CD4-positive, alpha-beta T cell (primary cell): Measurements from ENCODE around the gene ACER3. TPM values are rescaled to one million over a fixed set of nuclear protein-coding genes. Genes with fewer than 3 reads are reported as not detected.

Source experiments
- ATAC-seq: fragments of 200-7000 bp; cut with Tn5 transposase; one replicate; pipeline ENCODE4 v1.10.0; 2022; ENCODE audit warnings: mild to moderate bottlenecking; ENCODE audit not compliant: poor library complexity
- CTCF ChIA-PET: fragments of 350-600 bp; sonication (Branson Sonifier 250); formaldehyde crosslinking; loops from one replicate; lab custom pipeline; 2021; ENCODE audit warnings: antibody characterized with exemption, inconsistent platforms; lab: Charles Lee
- POLR2A ChIA-PET: fragments of 350-600 bp; sonication (Branson Sonifier 250); formaldehyde crosslinking; loops from one replicate; lab custom pipeline; 2021; ENCODE audit warnings: antibody characterized with exemption, inconsistent platforms; lab: Charles Lee
- DNase-seq, 14 experiments: peaks; one replicate each; pipeline ENCODE4 v3.0.0-alpha.2; 2013 to 2020; ENCODE audit warnings: mixed read lengths in 2 of 14
- H3K27ac ChIP-seq, 2 donors: one replicate each; pipeline versions ENCODE4 v1.5.1 to v1.7.0; 2013; ENCODE audit warnings: low read length in 2 of 2, low read depth in 1 of 2, mild to moderate bottlenecking in 1 of 2
- H3K27me3 ChIP-seq, 2 experiments: 1 replicate in 1 of 2; 2 replicates in 1 of 2; pipeline versions ENCODE4 v1.6.1 to v1.7.0; 2013; ENCODE audit warnings: low read length in 2 of 2, control low read depth in 1 of 2, mild to moderate bottlenecking in 1 of 2, moderate library complexity in 1 of 2; ENCODE audit not compliant: insufficient read depth in 2 of 2, control insufficient read depth in 1 of 2
- H3K36me3 ChIP-seq: one replicate; pipeline ENCODE4 v1.6.1; 2013; ENCODE audit warnings: low read length, control low read depth; ENCODE audit not compliant: insufficient read depth
- H3K4me1 ChIP-seq: one replicate; pipeline ENCODE4 v1.6.1; 2013; ENCODE audit warnings: low read length, control low read depth; ENCODE audit not compliant: insufficient read depth
- H3K4me3 ChIP-seq: one replicate; pipeline ENCODE4 v1.5.1; 2013; ENCODE audit warnings: mild to moderate bottlenecking, low read length, moderate library complexity
- H3K9me3 ChIP-seq, 2 experiments: 1 replicate in 1 of 2; 2 replicates in 1 of 2; pipeline versions ENCODE4 v1.6.1 to v1.7.0; 2013; ENCODE audit warnings: low read length in 2 of 2, mild to moderate bottlenecking in 2 of 2, control low read depth in 1 of 2, moderate library complexity in 1 of 2; ENCODE audit not compliant: control insufficient read depth in 1 of 2, insufficient read depth in 1 of 2
- H3K27ac Mint-ChIP-seq: one replicate; pipeline ENCODE4 v1.8.0; 2020; ENCODE audit warnings: mixed read lengths
- H3K27me3 Mint-ChIP-seq: one replicate; pipeline ENCODE4 v1.8.0; 2021; ENCODE audit warnings: mixed read lengths
- H3K36me3 Mint-ChIP-seq: one replicate; pipeline ENCODE4 v1.8.0; 2021; ENCODE audit warnings: low read depth, mixed read lengths
- H3K4me1 Mint-ChIP-seq: one replicate; pipeline ENCODE4 v1.8.0; 2021; ENCODE audit warnings: low read depth, mixed read lengths
- H3K4me3 Mint-ChIP-seq: one replicate; pipeline ENCODE4 v1.8.0; 2020; ENCODE audit warnings: mild to moderate bottlenecking, mixed read lengths
- H3K9me3 Mint-ChIP-seq: one replicate; pipeline ENCODE4 v1.8.0; 2020; ENCODE audit warnings: mixed read lengths
- intact Hi-C, 2 experiments: fragments of 100-400 bp; cut with DNase I in 1 of 2; cut with micrococcal nuclease in 1 of 2; formaldehyde crosslinking; loops; one replicate each; pipeline versions ENCODE4 v1.15.1 to v1.9.0; 2023 to 2025; cut with DNase I, micrococcal nuclease
- total RNA-seq, 174 experiments: library from RNA in 2 of 174; stranded (reverse) in 2 of 174; gene quantifications; one replicate each; pipeline ENCODE4 v1.2.3 and lab custom pipeline; 2021 to 2026
- TF ChIP-seq, protein P1 (sequence below): fragments of 200-600 bp; IDR thresholded peaks from one replicate; pipeline ENCODE4 v1.8.0; 2022; ENCODE audit warnings: antibody characterized with exemption, mild to moderate bottlenecking

ACER3 gene
- total RNA-seq, 2 experiments from 2014 or later = 6.4 to 7.0 TPM

DNA sequence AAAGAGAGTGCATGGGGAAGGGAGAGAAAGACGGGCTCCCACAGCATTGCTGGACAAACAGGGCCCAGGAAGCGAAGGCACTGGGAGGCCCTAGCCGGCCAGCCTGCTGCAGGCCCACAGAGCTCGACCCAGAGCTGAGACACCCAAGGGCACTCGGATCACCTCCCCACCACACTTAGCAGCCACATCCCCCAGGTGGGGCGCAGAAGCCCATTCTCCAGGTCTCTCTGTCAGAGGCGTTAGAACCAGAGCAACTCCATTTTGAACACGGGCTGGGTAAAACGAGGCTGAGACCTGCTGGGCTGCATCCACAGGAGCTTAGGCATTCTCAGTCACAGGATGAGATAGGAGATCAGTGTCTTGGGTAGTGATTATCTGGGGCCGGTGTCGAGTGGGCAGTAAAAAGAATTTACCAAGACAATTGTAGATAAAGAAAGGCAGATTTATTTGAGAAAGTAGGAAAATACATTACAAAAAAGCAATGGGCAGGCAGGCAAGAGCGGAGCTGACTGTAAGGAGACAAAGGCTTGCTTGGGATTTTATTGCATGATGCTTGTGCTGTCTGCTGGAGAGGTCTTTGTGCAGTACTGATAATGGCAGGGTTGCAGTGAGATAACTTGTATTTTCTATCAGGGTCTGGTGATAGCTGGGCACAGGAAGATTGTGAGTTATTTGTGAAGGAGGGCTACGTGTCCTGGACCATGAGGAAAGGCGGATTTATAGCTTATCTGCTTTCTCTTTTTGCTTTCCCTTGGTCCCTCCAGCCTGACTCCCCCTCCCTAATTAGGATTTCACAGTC is 192.7 kb downstream of the ACER3 start:
- H3K27me3 ChIP-seq = no peaks in the 10 kb centered on the region
- TF ChIP-seq, protein P1, sequence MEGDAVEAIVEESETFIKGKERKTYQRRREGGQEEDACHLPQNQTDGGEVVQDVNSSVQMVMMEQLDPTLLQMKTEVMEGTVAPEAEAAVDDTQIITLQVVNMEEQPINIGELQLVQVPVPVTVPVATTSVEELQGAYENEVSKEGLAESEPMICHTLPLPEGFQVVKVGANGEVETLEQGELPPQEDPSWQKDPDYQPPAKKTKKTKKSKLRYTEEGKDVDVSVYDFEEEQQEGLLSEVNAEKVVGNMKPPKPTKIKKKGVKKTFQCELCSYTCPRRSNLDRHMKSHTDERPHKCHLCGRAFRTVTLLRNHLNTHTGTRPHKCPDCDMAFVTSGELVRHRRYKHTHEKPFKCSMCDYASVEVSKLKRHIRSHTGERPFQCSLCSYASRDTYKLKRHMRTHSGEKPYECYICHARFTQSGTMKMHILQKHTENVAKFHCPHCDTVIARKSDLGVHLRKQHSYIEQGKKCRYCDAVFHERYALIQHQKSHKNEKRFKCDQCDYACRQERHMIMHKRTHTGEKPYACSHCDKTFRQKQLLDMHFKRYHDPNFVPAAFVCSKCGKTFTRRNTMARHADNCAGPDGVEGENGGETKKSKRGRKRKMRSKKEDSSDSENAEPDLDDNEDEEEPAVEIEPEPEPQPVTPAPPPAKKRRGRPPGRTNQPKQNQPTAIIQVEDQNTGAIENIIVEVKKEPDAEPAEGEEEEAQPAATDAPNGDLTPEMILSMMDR = no peak
- no peaks in the 10 kb centered on the region for H3K4me1 ChIP-seq
- DNase-seq (no peak), ATAC-seq (no peak)
- no peaks in the 10 kb centered on the region for H3K36me3 ChIP-seq
- Mint-ChIP-seq H3K9me3 (peaks cover 3% of the 10 kb centered on the region), H3K27me3 (no peaks in the 10 kb centered on the region), H3K27ac (no peak overlapping the region), H3K4me3 (no peak overlapping the region), H3K4me1 (no peaks in the 10 kb centered on the region), H3K36me3 (no peaks in the 10 kb centered on the region)
- H3K4me3 ChIP-seq = no peak overlapping the region
- intact Hi-C loops = no loop called here
- ChIA-PET POLR2A (no interaction called here), CTCF (interaction anchor here (1.1 kb wide), 1 partner anchor 38 kb away, joined by 4 read pairs; no protein-coding TSS in a partner anchor)
- peaks cover 8 to 25% of the 10 kb centered on the region in 2 experiments for H3K9me3 ChIP-seq
- H3K27ac ChIP-seq = no peak overlapping the region

DNA sequence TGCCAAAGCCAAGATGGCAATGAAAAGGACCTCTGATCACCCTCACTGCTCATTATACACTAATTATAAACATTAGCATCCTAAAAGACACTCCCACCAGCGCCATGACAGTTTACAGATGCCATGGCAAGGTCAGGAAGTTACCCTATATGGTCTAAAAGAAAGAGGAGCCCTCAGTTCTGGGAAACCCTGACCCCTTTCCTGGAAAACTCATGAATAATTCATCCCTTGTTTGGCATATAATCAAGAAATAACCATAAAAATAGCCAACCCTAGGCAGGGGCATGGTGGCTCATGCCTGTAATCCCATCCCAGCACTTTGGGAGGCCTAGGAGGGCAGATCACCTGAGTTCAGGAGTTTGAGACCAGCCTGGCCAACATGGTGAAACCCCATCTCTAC is 193.4 kb downstream of the ACER3 start:
- Histone ChIP-seq H3K4me1 (no peaks in the 10 kb centered on the region), H3K27me3 (no peaks in the 10 kb centered on the region), H3K4me3 (no peak overlapping the region), H3K27ac (no peak overlapping the region), H3K9me3 (peaks cover 8 to 25% of the 10 kb centered on the region in 2 experiments), H3K36me3 (no peaks in the 10 kb centered on the region)
- no peaks in the 10 kb centered on the region for H3K27me3 Mint-ChIP-seq
- no peaks in the 10 kb centered on the region for H3K4me1 Mint-ChIP-seq
- H3K27ac Mint-ChIP-seq = no peak overlapping the region
- no peak for ATAC-seq
- H3K36me3 Mint-ChIP-seq = no peaks in the 10 kb centered on the region
- no peak for DNase-seq
- TF ChIP-seq, protein P1 = no peak
- CTCF ChIA-PET = interaction anchor here (1.1 kb wide), 1 partner anchor 37 kb away, joined by 4 read pairs; no protein-coding TSS in a partner anchor
- POLR2A ChIA-PET = no interaction called here
- intact Hi-C loops = no loop called here
- H3K4me3 Mint-ChIP-seq = no peak overlapping the region
- H3K9me3 Mint-ChIP-seq = peaks cover 3% of the 10 kb centered on the region

- ChIA-PET CTCF (no interaction called here), POLR2A (no interaction called here)
- Histone ChIP-seq H3K27me3 (no peaks in the 10 kb centered on the region), H3K9me3 (peaks cover 8 to 25% of the 10 kb centered on the region in 2 experiments), H3K27ac (no peak overlapping the region), H3K36me3 (no peaks in the 10 kb centered on the region), H3K4me3 (no peak overlapping the region), H3K4me1 (no peaks in the 10 kb centered on the region)
- Mint-ChIP-seq H3K4me3 (no peak overlapping the region), H3K27ac (no peak overlapping the region), H3K27me3 (no peaks in the 10 kb centered on the region), H3K9me3 (peaks cover 3% of the 10 kb centered on the region), H3K36me3 (no peaks in the 10 kb centered on the region), H3K4me1 (no peaks in the 10 kb centered on the region)
- ATAC-seq (no peak), DNase-seq (no peak)
- intact Hi-C loops = no loop called here
- TF ChIP-seq, protein P1 = no peak
Measured at GRCh38 chr11:77055101-77055561, 194.4 kb downstream of the ACER3 start.
